G401 (cell line): ENCODE measurements around the gene SMIM7. TPM values are rescaled to one million over a fixed set of nuclear protein-coding genes. Genes with fewer than 3 reads are reported as not detected.
"Not testable (repeated sequence)": the region's sequence is repeated elsewhere in the genome, so short reads cannot be mapped to it uniquely, and the experiment has no call there.

Experiments used
- DNase-seq: peaks from one replicate; pipeline ENCODE4 v3.0.0-alpha.2; 2015; ENCODE audit warnings: low spot score
- in situ Hi-C: cut with HindIII; loops from 2 replicates; pipeline ENCODE4 v1.10.0; 2016; ENCODE audit warnings: low sequenced_read_pairs, mixed read lengths
- total RNA-seq: library from RNA; depleted of rRNA; stranded (reverse); fragments of >200 nt; shearing (Covaris generic); gene quantifications from 2 replicates; pipeline ENCODE4 v1.2.3, GENCODE V29; 2014

Gene SMIM7
- total RNA-seq, 1 experiment from 2014 or later = 116 TPM

- in situ Hi-C loops = no loop called here
Measured at GRCh38 chr19:16659464-16659831, 496 bp downstream of the SMIM7 start.

GRCh38 chr19:16657384-16657783 lies 2.6 kb downstream of the SMIM7 start:
- DNase-seq = no peak
- in situ Hi-C loops = no loop called here

More at GRCh38 chr19:16659464-16659831, 496 bp downstream of the SMIM7 start:
- DNase-seq = no peak

- no peak for DNase-seq
- in situ Hi-C loops = no loop called here
Measured at GRCh38 chr19:16655727-16656126, 4.2 kb downstream of the SMIM7 start.

- no peak for DNase-seq
- in situ Hi-C loops = no loop called here
Measured at GRCh38 chr19:16654627-16655026, 5.3 kb downstream of the SMIM7 start.

- in situ Hi-C loops = no loop called here
- no peak for DNase-seq
Measured at GRCh38 chr19:16654140-16654539, 5.8 kb downstream of the SMIM7 start.

- in situ Hi-C loops = no loop called here
- DNase-seq = no peak
Measured at GRCh38 chr19:16652854-16653253, 7.1 kb downstream of the SMIM7 start.

GRCh38 chr19:16651421-16652188 lies 8.3 kb downstream of the SMIM7 start:
- in situ Hi-C loops = not testable (repeated sequence)

GRCh38 chr19:16650821-16651220 lies 9.1 kb downstream of the SMIM7 start:
- DNase-seq = no peak
- in situ Hi-C loops = no loop called here

More at GRCh38 chr19:16651421-16652188, 8.3 kb downstream of the SMIM7 start:
- DNase-seq = not testable (repeated sequence)

- in situ Hi-C loops = no loop called here
- no peak for DNase-seq
Measured at GRCh38 chr19:16649734-16650133, 10.2 kb downstream of the SMIM7 start.

- no peak for DNase-seq
- in situ Hi-C loops = no loop called here
Measured at GRCh38 chr19:16645140-16645539, 14.8 kb downstream of the SMIM7 start.

GRCh38 chr19:16641695-16642094 lies 18.2 kb downstream of the SMIM7 start:
- DNase-seq = no peak
- in situ Hi-C loops = no loop called here

- in situ Hi-C loops = no loop called here
- peak; percentile 88 for DNase-seq
Measured at GRCh38 chr19:16640951-16641350, 19.0 kb downstream of the SMIM7 start.

- DNase-seq = no peak
- in situ Hi-C loops = no loop called here
Measured at GRCh38 chr19:16638666-16639065, 21.3 kb downstream of the SMIM7 start.

- peak; percentile 25 for DNase-seq
- in situ Hi-C loops = no loop called here
Measured at GRCh38 chr19:16637535-16637934, 22.4 kb downstream of the SMIM7 start.

- DNase-seq = no peak
Measured at GRCh38 chr19:16631465-16631864, 28.5 kb downstream of the SMIM7 start.

GRCh38 chr19:16628984-16629691 lies 30.8 kb downstream of the SMIM7 start:
- in situ Hi-C loops = no loop called here
- peak; percentile 18 for DNase-seq

More at GRCh38 chr19:16631465-16631864, 28.5 kb downstream of the SMIM7 start:
- in situ Hi-C loops = no loop called here

- in situ Hi-C loops = no loop called here
- peak; percentile 95 for DNase-seq
Measured at GRCh38 chr19:16628183-16628983, 31.6 kb downstream of the SMIM7 start, which contains the start of gene MED26. TSS of gene MED26 (minus strand) at chr19:16628204. CDS start at chr19:16627943, 261 bp downstream.

- DNase-seq = no peak
Measured at GRCh38 chr19:16627928-16628182, 32.1 kb downstream of the SMIM7 start.

GRCh38 chr19:16627193-16627927 lies 32.6 kb downstream of the SMIM7 start:
- in situ Hi-C loops = no loop called here
- DNase-seq = no peak

More at GRCh38 chr19:16627928-16628182, 32.1 kb downstream of the SMIM7 start:
- in situ Hi-C loops = no loop called here
